ENCODE data around the gene DCTN2. TPM values are rescaled to one million over a fixed set of nuclear protein-coding genes. Genes with fewer than 3 reads are reported as not detected.
A peak's percentile ranks its signal among the peaks of the same experiment; 100 is the strongest.

The DCTN2 gene
- total RNA-seq, 2 experiments from 2014 or later: 39.6 TPM

DNA sequence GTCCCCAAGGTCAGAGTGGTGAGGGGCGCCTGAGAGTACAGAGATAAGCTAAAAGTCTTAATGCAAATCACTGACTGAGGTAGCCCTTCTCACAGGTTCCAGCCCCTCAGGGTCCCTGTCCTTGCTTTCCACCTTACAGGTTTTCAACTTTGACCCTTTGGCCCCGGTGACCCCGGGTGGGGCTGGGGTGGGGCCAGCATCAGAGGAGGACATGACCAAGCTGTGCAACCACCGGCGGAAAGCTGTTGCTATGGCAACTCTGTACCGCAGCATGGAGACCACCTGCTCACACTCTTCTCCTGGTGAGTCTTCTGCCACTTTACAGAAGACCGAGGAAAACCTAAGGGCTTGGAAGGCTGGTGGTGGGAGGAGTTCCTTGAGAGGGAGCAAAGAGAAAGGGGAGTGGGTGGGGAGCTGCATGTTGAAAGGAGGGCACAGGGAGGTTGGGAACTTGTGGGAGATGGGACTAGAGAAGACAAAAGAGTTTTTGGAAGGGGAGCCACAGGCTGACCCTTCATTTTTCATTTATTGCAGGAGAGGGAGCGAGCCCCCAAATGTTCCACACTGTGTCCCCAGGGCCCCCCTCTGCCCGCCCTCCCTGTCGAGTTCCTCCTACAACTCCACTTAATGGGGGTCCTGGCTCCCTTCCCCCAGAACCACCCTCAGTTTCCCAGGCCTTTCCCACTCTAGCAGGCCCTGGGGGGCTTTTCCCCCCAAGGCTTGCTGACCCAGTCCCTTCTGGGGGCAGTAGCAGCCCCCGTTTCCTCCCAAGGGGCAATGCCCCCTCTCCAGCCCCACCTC lies 22.0 kb downstream of the DCTN2 start:
- H3K4me3 Mint-ChIP-seq: peak overlapping the region; percentile 95
- no peaks in the 10 kb centered on the region for H3K9me3 ChIP-seq (ENCODE audit: control insufficient read depth in 1 of 2, insufficient read depth in 1 of 2, low read length in 2 of 2)
- TF ChIP-seq, protein P1, sequence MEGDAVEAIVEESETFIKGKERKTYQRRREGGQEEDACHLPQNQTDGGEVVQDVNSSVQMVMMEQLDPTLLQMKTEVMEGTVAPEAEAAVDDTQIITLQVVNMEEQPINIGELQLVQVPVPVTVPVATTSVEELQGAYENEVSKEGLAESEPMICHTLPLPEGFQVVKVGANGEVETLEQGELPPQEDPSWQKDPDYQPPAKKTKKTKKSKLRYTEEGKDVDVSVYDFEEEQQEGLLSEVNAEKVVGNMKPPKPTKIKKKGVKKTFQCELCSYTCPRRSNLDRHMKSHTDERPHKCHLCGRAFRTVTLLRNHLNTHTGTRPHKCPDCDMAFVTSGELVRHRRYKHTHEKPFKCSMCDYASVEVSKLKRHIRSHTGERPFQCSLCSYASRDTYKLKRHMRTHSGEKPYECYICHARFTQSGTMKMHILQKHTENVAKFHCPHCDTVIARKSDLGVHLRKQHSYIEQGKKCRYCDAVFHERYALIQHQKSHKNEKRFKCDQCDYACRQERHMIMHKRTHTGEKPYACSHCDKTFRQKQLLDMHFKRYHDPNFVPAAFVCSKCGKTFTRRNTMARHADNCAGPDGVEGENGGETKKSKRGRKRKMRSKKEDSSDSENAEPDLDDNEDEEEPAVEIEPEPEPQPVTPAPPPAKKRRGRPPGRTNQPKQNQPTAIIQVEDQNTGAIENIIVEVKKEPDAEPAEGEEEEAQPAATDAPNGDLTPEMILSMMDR (IDR thresholded peaks at IDR 0.05): no peak
- ATAC-seq (ENCODE audit: poor library complexity) (no peak), DNase-seq (peak in 1 of 14 experiments; percentile 30)
- H3K27ac ChIP-seq (ENCODE audit: low read depth in 1 of 2, low read length in 2 of 2): no peak overlapping the region
- intact Hi-C loops (cut with DNase I, micrococcal nuclease): loop anchor here in 1 of 2 experiments (5.0 kb wide), 2 partner anchors 227 to 417 kb away; partner anchors contain the start of genes ATP23 and CDK4
- no peaks in the 10 kb centered on the region for H3K9me3 Mint-ChIP-seq
- no peak overlapping the region for H3K4me3 ChIP-seq (ENCODE audit: low read length)
- H3K36me3 Mint-ChIP-seq (ENCODE audit: low read depth): peaks cover 75% of the 10 kb centered on the region
- peaks cover 40% of the 10 kb centered on the region for H3K4me1 Mint-ChIP-seq (ENCODE audit: low read depth)
- peaks cover 56% of the 10 kb centered on the region for H3K4me1 ChIP-seq (ENCODE audit: insufficient read depth, low read length)
- peaks cover 55% of the 10 kb centered on the region for H3K36me3 ChIP-seq (ENCODE audit: insufficient read depth, low read length)
- H3K27ac Mint-ChIP-seq: peak overlapping the region; percentile 100
- CTCF ChIA-PET: interaction anchor here (1.1 to 1.2 kb wide), 3 partner anchors 21 to 66 kb away, joined by 3 to 4 read pairs (median 3); no protein-coding TSS in a partner anchor
- POLR2A ChIA-PET: interaction anchor here (1.6 to 2.1 kb wide), 2 partner anchors 21 to 44 kb away, joined by 5 to 11 read pairs; partner anchors contain the start of gene DCTN2
- no peaks in the 10 kb centered on the region for H3K27me3 ChIP-seq (ENCODE audit: control insufficient read depth in 1 of 2, insufficient read depth in 2 of 2, low read length in 2 of 2)
- H3K27me3 Mint-ChIP-seq: no peaks in the 10 kb centered on the region

DNA sequence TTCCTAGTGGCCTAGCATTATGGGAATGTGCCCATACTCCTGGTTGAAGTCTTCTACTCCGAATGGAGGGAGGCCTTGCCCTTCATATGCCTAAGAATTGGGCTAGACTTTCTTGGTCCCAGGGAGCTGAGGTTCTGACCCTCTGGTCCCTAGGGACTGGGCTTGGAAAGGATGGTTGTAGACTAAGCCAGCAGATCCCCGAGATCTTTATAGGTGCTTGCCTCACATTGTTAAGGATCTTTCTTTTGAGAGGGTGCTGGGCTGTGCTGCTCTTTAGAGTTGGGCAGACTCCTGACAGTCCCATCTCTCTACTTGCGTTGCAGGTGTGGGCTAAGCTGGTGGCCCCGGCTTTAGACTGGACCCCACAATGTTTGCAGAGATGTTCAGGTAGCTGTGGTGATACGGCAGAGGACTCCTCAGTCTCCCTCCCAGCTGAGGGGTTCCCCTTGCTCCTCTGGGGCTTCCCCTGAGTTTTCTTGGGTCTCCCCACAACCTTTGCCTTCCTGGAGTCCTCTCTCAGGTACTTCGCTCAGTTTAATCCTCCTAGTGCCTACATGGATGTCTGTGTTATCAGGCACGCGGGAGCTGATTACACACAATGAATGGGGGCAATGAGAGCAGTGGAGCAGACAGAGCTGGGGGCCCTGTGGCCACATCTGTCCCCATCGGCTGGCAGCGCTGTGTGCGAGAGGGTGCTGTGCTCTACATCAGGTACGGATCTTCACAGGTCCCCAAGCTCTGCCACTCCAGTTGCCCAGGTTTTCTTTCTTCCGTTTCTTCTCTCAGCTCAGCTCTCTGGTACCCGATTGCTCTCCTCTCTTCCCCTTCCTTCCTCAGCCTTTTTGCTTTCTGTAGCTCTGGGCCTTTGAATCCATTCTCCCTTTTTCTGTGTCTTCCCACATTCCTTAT lies 23.0 kb downstream of the DCTN2 start:
- TF ChIP-seq, protein P1 (IDR thresholded peaks at IDR 0.05): no peak
- Mint-ChIP-seq H3K27ac (peak overlapping the region; percentile 100), H3K9me3 (no peaks in the 10 kb centered on the region), H3K36me3 (ENCODE audit: low read depth) (peaks cover 72% of the 10 kb centered on the region), H3K4me1 (ENCODE audit: low read depth) (peaks cover 47% of the 10 kb centered on the region), H3K4me3 (peak overlapping the region; percentile 95), H3K27me3 (no peaks in the 10 kb centered on the region)
- intact Hi-C loops (cut with DNase I, micrococcal nuclease): loop anchor here (1.0 to 5.0 kb wide), 4 partner anchors 21 to 418 kb away; partner anchors contain the start of genes ATP23 (in 1 of the 2), CDK4 (in 1 of the 2) and DCTN2 (in 1 of the 2)
- Histone ChIP-seq H3K36me3 (ENCODE audit: insufficient read depth, low read length) (peaks cover 46% of the 10 kb centered on the region), H3K9me3 (ENCODE audit: control insufficient read depth in 1 of 2, insufficient read depth in 1 of 2, low read length in 2 of 2) (no peaks in the 10 kb centered on the region), H3K27me3 (ENCODE audit: control insufficient read depth in 1 of 2, insufficient read depth in 2 of 2, low read length in 2 of 2) (no peaks in the 10 kb centered on the region), H3K4me1 (ENCODE audit: insufficient read depth, low read length) (peaks cover 67% of the 10 kb centered on the region), H3K4me3 (ENCODE audit: low read length) (peak overlapping the region; percentile 67), H3K27ac (ENCODE audit: low read depth in 1 of 2, low read length in 2 of 2) (peak overlapping the region; percentile 71)
- POLR2A ChIA-PET: interaction anchor here (1.0 to 2.1 kb wide), 4 partner anchors 22 to 94 kb away, joined by 3 to 11 read pairs (median 5); partner anchors contain the start of gene DCTN2
- CTCF ChIA-PET: interaction anchor here (1.1 to 1.4 kb wide), 4 partner anchors 22 to 65 kb away, joined by 3 to 4 read pairs (median 3); no protein-coding TSS in a partner anchor
- ATAC-seq (ENCODE audit: poor library complexity): no peak
- peak in 2 of 14 experiments; percentile 60 to 68 for DNase-seq
